Epithelial cell of proximal tubule (primary cell): ENCODE measurements around the gene OR52N5. TPM values are rescaled to one million over a fixed set of nuclear protein-coding genes. Genes with fewer than 3 reads are reported as not detected.

Experiments
- DNase-seq: peaks from one replicate; pipeline ENCODE4 v3.0.0-alpha.2; 2011; ENCODE audit warnings: low read depth
- H3K4me3 ChIP-seq: 2 replicates; pipeline ENCODE4 v1.5.1; 2011; ENCODE audit warnings: low read depth, mild to moderate bottlenecking, low read length
- total RNA-seq: library from RNA; depleted of rRNA; stranded (reverse); fragments of >200 nt; gene quantifications from 2 replicates; pipeline ENCODE4 v1.2.3, GENCODE V29; 2015
- TF ChIP-seq, protein P1 (sequence below): conservative IDR thresholded peaks from 2 replicates; pipeline ENCODE4 v1.5.1; 2012; ENCODE audit warnings: low read depth, mild to moderate bottlenecking, low read length

The OR52N5 gene
- total RNA-seq, 1 donor from 2014 or later, result not detected

GRCh38 chr11:5749836-5750235 lies 33.3 kb downstream of the OR52N5 start:
- no peak for DNase-seq
- TF ChIP-seq, protein P1, sequence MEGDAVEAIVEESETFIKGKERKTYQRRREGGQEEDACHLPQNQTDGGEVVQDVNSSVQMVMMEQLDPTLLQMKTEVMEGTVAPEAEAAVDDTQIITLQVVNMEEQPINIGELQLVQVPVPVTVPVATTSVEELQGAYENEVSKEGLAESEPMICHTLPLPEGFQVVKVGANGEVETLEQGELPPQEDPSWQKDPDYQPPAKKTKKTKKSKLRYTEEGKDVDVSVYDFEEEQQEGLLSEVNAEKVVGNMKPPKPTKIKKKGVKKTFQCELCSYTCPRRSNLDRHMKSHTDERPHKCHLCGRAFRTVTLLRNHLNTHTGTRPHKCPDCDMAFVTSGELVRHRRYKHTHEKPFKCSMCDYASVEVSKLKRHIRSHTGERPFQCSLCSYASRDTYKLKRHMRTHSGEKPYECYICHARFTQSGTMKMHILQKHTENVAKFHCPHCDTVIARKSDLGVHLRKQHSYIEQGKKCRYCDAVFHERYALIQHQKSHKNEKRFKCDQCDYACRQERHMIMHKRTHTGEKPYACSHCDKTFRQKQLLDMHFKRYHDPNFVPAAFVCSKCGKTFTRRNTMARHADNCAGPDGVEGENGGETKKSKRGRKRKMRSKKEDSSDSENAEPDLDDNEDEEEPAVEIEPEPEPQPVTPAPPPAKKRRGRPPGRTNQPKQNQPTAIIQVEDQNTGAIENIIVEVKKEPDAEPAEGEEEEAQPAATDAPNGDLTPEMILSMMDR, result no peak
- no peak overlapping the region for H3K4me3 ChIP-seq

DNA sequence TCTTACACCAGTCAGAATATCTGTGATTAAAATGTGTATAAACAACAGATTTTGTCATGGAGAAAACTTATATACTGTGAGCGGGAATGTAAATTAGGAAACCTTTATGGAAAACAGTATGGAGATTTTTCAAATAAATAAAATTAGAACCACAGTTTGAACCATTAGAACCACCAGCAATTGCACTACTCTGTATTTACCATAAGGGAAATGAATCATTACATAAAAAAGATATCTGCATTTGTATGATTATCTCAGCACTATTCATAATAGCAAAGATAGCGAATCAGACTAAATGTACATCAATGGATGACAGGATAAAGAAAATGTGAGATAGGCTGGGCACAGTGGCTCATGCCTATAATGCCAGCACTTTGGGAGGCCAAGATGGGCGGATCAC lies 36.5 kb downstream of the OR52N5 start:
- TF ChIP-seq, protein P1, result no peak
- H3K4me3 ChIP-seq, result no peak overlapping the region
- no peak for DNase-seq

- TF ChIP-seq, protein P1, result no peak
- no peak overlapping the region for H3K4me3 ChIP-seq
- no peak for DNase-seq
These were observed 44.7 kb downstream of the OR52N5 start for GRCh38 chr11:5738431-5738830.

- TF ChIP-seq, protein P1, result no peak
- no peak overlapping the region for H3K4me3 ChIP-seq
- no peak for DNase-seq
These were observed 45.3 kb downstream of the OR52N5 start for GRCh38 chr11:5737670-5738392.

- TF ChIP-seq, protein P1, result no peak
- peak; percentile 7 for DNase-seq
These were observed 46.1 kb downstream of the OR52N5 start for GRCh38 chr11:5737091-5737490.

GRCh38 chr11:5736396-5736795 lies 46.8 kb downstream of the OR52N5 start, which contains the start of gene OR56B1:
OR56B1 (plus strand) TSS chr11:5736448; CDS start chr11:5736517, 69 bp downstream.
- H3K4me3 ChIP-seq, result no peak within 1 kb of the TSS
- TF ChIP-seq, protein P1, result no peak
- DNase-seq, result no peak

More at GRCh38 chr11:5737091-5737490, 46.1 kb downstream of the OR52N5 start:
- H3K4me3 ChIP-seq, result no peak overlapping the region

DNA sequence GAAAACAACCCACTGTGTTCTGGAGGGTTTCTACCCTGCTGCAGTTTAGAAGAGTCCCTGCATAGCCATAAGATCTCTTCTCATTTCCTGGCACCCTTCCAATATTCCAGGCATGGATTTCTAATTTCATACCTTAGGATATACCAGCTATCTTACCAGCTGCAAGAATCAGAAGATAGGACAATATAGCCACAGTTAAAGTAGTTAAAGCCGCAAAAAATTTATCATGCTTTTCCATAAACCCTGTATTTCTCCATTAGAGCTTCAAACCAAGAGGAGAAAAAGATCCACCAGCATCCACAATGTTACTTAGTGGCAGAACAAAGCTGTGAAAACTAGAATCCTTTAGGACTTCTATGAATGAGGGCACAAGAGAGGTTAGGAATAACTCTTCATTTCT lies 55.5 kb downstream of the OR52N5 start:
- TF ChIP-seq, protein P1, result no peak
- DNase-seq, result no peak
- no peak overlapping the region for H3K4me3 ChIP-seq
